ENCODE results near the gene TIMM8B. TPM values are rescaled to one million over a fixed set of nuclear protein-coding genes. Genes with fewer than 3 reads are reported as not detected.

TIMM8B gene
- total RNA-seq, 1 donor from 2014 or later, result 24.8 TPM

DNA sequence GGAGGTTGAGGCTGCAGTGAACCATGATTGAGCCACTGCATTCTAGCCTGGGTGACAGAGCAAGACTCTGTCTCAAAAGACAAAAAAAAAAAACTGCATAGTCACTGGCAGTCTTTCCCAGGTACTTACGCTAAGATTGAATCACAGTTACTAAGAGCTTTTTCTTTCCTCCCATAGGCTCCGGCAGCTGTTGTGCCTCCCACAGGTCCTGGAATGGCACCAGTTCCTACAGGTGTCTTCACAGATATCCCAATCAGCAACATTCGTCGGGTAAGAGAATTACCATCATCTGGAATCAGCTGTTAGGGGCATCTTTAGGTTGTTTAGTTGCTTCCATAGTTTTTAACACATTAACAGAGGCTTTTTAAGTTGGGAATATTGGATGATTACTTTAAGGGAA lies 41.6 kb downstream of the TIMM8B start:
- DNase-seq (ENCODE audit: low read depth), result no peak
- Histone ChIP-seq H3K36me3 (ENCODE audit: control insufficient read depth, insufficient read depth, low read length) (no peaks in the 10 kb centered on the region), H3K27me3 (ENCODE audit: control insufficient read depth, insufficient read depth, low read length) (no peaks in the 10 kb centered on the region), H3K4me3 (ENCODE audit: low read depth, low read length) (no peak overlapping the region)
- TF ChIP-seq CTCF (IDR thresholded peaks at IDR 0.05; ENCODE audit: insufficient read depth, low read length, poor library complexity, severe bottlenecking), result no peak

DNA sequence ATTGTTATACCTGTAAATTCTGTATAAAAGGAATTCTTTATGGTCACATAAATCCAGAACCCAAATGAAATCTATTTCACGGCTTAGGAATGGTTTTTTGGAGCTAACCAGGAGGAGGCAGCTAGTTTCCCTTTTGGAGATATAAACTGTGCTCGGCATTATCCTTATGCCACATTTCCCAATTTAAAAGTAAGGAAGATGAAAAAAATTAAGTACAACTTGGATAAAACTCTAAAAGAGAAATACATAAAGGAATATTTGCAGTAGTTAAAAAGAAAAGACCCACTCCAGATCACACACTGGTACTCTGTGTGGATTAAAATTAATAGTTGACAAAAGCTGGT lies 43.6 kb downstream of the TIMM8B start:
- Histone ChIP-seq H3K4me3 (ENCODE audit: low read depth, low read length) (no peak overlapping the region), H3K36me3 (ENCODE audit: control insufficient read depth, insufficient read depth, low read length) (no peaks in the 10 kb centered on the region), H3K27me3 (ENCODE audit: control insufficient read depth, insufficient read depth, low read length) (no peaks in the 10 kb centered on the region)
- DNase-seq (ENCODE audit: low read depth), result no peak
- TF ChIP-seq CTCF (IDR thresholded peaks at IDR 0.05; ENCODE audit: insufficient read depth, low read length, poor library complexity, severe bottlenecking), result no peak

DNA sequence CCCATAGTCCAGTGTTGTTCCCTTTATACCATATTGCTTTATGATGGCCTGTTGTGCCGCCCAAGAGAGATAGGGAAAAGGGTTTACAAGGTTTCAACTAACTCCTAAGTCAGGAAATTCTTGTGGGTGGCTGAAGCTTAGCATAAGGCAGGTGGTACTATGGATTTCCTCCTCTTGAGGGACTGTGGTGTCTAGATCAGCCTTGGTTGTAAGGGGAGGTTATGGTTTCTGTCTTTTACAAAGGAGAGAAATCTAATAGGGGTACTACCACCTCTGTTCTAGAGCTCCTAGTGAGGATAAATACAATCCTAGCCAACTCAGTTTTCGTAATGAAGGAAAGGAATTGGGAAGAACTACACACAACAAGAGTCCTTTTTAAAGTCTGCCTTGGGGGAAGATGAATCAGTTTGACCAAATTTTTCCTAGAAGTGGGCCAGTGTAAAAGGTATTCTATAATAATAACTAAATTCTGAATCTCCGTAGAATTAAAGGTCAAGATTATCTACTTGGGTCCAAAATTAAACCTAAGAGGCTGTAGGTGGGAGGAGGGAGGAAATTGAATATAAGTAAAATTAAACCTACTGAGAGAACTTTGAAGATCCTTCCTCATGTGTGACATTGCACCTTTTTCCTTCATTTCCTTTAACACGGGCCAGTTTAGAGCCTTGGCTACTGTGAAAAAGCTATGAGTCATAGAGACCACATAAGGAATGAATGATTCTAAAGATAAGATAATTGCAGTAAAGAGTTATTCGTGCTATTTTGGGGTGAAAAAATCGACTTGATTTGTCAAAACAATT lies 44.2 kb downstream of the TIMM8B start:
- DNase-seq (ENCODE audit: low read depth), result no peak
- TF ChIP-seq CTCF (IDR thresholded peaks at IDR 0.05; ENCODE audit: insufficient read depth, low read length, poor library complexity, severe bottlenecking), result no peak

GRCh38 chr11:112037527-112037926 lies 49.0 kb downstream of the TIMM8B start:
- H3K36me3 ChIP-seq (ENCODE audit: control insufficient read depth, insufficient read depth, low read length), result no peaks in the 10 kb centered on the region
- no peak for TF ChIP-seq CTCF (IDR thresholded peaks at IDR 0.05; ENCODE audit: insufficient read depth, low read length, poor library complexity, severe bottlenecking)
- no peaks in the 10 kb centered on the region for H3K27me3 ChIP-seq (ENCODE audit: control insufficient read depth, insufficient read depth, low read length)
- DNase-seq (ENCODE audit: low read depth), result no peak
- H3K4me3 ChIP-seq (ENCODE audit: low read depth, low read length), result no peak overlapping the region

More for the DNA sequence above, 44.2 kb downstream of the TIMM8B start:
- Histone ChIP-seq H3K27me3 (ENCODE audit: control insufficient read depth, insufficient read depth, low read length) (no peaks in the 10 kb centered on the region), H3K36me3 (ENCODE audit: control insufficient read depth, insufficient read depth, low read length) (no peaks in the 10 kb centered on the region), H3K4me3 (ENCODE audit: low read depth, low read length) (no peak overlapping the region)

Other genes with a start within 250 kb of the TIMM8B start
- 33.8 and 43.7 TPM in 2 replicates for gene ALG9, start 215.2 kb downstream of the TIMM8B start, total RNA-seq
- 2.7 and 3.7 TPM in 2 replicates for gene FDXACB1, start 207.6 kb downstream of the TIMM8B start, total RNA-seq
- gene CFAP68, start 207.2 kb downstream of the TIMM8B start, total RNA-seq, result 16.8 and 24.8 TPM in 2 replicates
- gene CRYAB, start 175.0 kb downstream of the TIMM8B start, total RNA-seq, result 23.9 and 43.5 TPM in 2 replicates
- 0.21 and 0.62 TPM in 2 replicates for gene HSPB2, start 174.0 kb downstream of the TIMM8B start, total RNA-seq
- 3.1 and 5.0 TPM in 2 replicates for gene C11orf52, start 167.8 kb downstream of the TIMM8B start, total RNA-seq
- 13.2 and 14.4 TPM in 2 replicates for gene DIXDC1, start 149.4 kb downstream of the TIMM8B start, total RNA-seq
- 33.4 and 42.1 TPM in 2 replicates for gene DLAT, start 61.3 kb downstream of the TIMM8B start, total RNA-seq
- 0.92 and 1.4 TPM in 2 replicates for gene PIH1D2, start 12.7 kb downstream of the TIMM8B start, total RNA-seq
- gene NKAPD1, start 12.5 kb downstream of the TIMM8B start, total RNA-seq, result 17.0 and 21.7 TPM in 2 replicates
- 67.8 and 69.7 TPM in 2 replicates for gene SDHD, start 117 bp upstream of the TIMM8B start, total RNA-seq
- gene IL18, start 77.3 kb upstream of the TIMM8B start, total RNA-seq, result 8.4 and 15.5 TPM in 2 replicates
- not detected in 2 replicates for gene TEX12, start 80.6 kb upstream of the TIMM8B start, total RNA-seq
- 0.48 TPM in 1 of 2 replicates, not detected in the other for gene BCO2, start 88.8 kb upstream of the TIMM8B start, total RNA-seq
- gene PTS, start 139.7 kb upstream of the TIMM8B start, total RNA-seq, result 24.1 and 34.2 TPM in 2 replicates
- not detected in 2 replicates for gene PLET1, start 174.1 kb upstream of the TIMM8B start, total RNA-seq